ENCODE data around the gene THRB. TPM values are rescaled to one million over a fixed set of nuclear protein-coding genes. Genes with fewer than 3 reads are reported as not detected.

THRB gene
- polyA plus RNA-seq, 1 donor = 1.1 TPM

GRCh38 chr3:24271228-24271627 lies 223.4 kb downstream of the THRB start:
- DNase-seq (ENCODE audit: low read depth) = no peak

- DNase-seq (ENCODE audit: low read depth) = no peak
Measured at GRCh38 chr3:24270744-24271143, 223.9 kb downstream of the THRB start.

- no peak for DNase-seq (ENCODE audit: low read depth)
Measured at GRCh38 chr3:24270204-24270691, 224.4 kb downstream of the THRB start.

GRCh38 chr3:24264748-24265158 lies 229.9 kb downstream of the THRB start:
- no peak for DNase-seq (ENCODE audit: low read depth)

GRCh38 chr3:24264011-24264410 lies 230.6 kb downstream of the THRB start:
- DNase-seq (ENCODE audit: low read depth) = no peak

GRCh38 chr3:24263069-24263668 lies 231.5 kb downstream of the THRB start:
- no peak for DNase-seq (ENCODE audit: low read depth)

DNA sequence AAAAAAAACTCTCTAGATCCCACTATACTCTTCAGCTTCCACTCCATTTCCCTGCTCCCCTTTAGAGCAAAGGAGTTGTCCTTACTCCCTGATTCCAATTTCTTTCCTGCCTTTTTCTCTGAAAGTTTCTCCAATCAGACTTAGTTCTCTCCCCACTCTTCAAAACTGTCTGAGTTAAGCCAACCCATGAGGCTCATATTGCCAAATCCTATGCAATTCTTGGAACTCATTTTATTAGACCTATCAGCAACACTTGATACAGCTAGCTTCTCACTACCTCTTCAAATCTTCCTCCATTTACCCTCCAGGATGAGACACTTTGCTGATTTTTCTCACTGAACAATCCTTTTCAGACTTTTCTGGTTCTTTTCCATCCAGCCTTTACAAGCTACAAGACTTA lies 233.1 kb downstream of the THRB start:
- no peak for DNase-seq (ENCODE audit: low read depth)

DNA sequence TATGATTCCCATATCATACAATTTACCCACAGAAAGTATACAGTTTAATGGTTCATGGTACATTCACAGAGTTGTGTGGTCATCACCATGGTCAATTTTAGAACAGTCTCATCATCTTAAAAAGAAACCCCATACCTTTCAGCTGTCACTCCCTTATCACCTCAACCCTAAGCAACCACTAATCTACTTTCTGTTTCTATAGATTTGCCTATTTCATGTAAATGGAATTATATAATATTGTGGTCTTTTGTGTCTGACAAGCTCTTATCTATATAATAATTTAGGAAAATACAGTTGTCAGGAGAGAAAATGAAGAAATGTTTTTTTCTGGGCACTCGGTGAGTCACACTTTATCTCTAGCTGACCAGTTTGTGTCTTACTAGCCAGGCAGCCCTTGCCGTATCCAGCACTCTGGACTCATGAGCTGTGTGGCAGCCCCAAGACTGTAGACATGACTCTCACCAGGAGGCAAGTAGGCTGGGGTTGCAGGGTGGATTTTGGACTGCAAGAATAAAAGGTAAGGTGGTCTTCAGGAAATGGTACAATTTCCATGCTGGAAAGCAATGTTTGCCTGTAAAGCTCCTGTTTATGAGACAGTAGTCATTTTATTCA lies 234.6 kb downstream of the THRB start:
- DNase-seq (ENCODE audit: low read depth) = no peak

DNA sequence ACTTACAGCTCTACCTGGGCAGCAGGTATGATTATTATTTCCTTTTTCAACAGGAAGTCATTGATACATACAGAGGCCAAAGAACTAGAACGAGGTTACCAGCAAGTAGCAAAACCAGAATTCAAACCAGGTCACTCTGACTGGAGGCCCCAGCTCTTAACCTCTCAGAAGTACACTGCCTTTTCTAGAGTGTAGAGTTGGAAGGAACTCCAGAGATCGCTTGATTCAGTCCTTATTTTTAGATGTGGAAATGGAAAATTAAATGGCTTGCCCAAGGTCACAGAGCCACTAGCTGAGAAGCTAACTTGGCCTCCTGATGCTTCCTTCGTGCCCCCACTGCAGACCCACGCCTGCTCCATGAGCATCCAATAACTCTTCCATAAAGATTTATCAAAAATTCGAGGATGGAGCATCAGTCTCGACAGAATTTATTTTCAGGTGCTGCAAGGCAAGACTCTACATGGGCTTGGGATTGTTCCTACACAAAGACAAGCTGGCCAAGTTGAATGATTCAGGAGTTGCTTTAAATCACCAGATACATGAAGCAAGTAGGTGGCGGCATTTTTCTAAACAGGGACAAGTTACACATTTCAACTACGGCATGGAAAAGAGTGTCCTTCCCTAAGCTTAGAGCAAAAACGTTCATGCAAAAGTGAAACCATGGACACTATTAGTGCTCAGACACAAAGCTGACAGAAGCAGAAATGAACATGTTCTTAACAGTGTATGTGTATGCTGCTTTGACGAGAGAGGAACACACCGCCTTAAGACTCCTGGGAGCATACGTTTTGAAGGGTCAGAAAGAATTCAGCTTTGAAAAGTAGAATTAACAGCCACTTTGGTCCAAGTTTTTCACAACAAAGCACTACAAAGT lies 235.7 kb downstream of the THRB start:
- DNase-seq (ENCODE audit: low read depth) = no peak

DNA sequence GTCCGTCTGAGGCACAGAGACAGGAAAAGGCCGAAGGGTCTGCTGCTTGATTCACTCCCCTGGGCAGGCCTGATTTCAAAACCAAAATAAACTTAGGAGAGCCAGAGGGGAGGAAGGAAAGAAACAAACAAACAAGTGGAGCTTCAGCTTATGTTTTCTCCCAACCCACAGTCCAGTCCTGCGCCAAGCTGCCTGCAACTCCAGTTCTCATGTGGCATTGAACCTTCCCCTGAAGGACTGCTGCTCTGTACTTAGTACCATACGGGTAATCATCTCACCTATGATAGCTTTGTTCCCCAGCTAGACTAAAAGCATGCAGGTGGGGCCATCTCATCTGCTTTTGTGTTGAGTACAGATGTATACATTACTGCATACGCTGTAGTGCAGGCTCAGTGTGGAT lies 236.4 kb downstream of the THRB start:
- no peak for DNase-seq (ENCODE audit: low read depth)

GRCh38 chr3:24255414-24255813 lies 239.2 kb downstream of the THRB start:
- DNase-seq (ENCODE audit: low read depth) = no peak

GRCh38 chr3:24254649-24255048 lies 240.0 kb downstream of the THRB start:
- no peak for DNase-seq (ENCODE audit: low read depth)

- no peak for DNase-seq (ENCODE audit: low read depth)
Measured at GRCh38 chr3:24253336-24253735, 241.3 kb downstream of the THRB start.

DNA sequence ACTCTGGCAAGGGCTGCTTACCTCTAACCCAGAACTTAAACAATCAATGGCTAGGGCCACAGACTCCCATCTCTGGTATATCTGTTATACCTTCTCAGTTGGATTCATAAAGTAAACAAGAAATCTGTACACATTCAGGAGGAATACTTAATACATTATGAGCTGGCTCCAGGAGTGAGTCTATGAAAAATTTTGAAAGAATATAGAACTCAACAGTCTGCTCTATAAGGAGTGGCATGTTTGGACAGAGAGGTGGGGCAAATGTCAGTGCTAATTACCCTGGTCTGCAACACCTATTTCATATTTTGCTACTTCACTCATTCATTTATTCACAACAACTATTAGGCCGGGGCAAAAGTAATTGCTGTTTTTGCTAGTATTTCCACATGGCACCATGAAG lies 245.1 kb downstream of the THRB start:
- DNase-seq (ENCODE audit: low read depth) = no peak

GRCh38 chr3:24245056-24245455 lies 249.6 kb downstream of the THRB start:
- no peak for DNase-seq (ENCODE audit: low read depth)

GRCh38 chr3:24244491-24244890 lies 250.2 kb downstream of the THRB start:
- DNase-seq (ENCODE audit: low read depth) = no peak

DNA sequence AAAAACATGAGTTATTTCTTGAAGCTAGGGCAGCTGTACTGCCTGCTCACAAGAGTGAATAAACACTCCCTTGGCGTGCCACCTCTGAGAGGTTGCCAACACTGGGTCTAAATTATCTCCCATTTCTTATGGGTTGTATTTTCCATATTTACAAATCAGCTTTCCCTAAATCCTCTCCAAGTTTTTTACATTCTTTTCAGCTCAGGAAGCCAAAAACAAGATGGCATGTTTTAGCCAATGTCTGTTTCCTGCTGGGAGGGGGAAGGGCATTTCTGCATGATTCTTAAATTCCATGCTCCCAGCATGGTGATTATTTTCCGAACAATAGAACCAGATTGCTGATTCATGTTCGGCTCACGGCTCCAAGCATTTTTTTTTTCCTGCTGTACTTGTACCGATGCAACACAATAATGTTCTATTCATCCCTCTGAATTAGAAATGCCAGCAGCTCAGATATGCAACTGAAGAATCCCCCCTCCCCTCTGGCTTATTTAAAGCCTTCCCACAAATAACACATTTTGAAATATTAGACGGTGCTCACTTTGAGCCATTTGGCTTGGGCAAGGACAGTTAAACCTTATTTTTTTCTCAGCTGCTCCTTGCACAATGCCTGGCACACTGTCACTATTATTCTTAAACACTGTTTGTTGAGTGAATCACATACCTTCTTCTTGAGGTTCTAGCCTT lies 252.5 kb downstream of the THRB start:
- DNase-seq (ENCODE audit: low read depth) = no peak

- no peak for DNase-seq (ENCODE audit: low read depth)
Measured at GRCh38 chr3:24240306-24240705, 254.3 kb downstream of the THRB start.

DNA sequence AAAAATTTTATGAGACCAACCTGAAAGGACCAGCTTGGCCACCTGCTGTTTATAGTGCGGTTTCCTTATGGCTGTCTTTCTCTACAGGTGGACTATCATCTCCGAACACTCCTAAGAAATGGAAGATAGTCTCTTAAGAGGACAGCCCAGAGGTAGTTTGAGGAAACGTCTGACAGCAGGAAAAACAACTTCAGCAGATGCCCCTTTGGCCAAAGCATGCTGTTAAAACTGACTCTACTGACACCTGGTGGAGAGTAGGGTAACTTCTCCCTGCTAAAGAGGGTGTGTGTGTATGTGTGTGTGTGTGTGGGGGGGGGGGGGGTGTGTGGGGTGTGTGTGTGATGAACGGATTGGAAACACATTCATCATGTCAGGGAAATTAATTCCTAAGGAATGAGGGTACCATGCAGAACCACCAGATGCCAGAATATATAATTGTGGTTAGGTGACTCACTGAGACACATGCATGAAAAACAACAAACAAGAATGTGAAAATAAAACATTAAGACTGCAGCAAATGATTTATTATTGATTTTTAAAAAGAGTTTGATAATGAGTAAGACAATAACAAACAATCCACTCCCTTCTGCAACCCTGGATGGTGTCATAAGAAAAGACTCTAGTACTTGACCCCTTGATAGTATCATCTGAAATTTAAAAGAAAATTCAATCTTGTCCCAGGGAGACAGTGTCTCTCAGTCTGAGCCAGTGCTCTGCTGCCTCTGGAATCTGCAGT lies 256.5 kb downstream of the THRB start:
- DNase-seq (ENCODE audit: low read depth) = no peak

DNA sequence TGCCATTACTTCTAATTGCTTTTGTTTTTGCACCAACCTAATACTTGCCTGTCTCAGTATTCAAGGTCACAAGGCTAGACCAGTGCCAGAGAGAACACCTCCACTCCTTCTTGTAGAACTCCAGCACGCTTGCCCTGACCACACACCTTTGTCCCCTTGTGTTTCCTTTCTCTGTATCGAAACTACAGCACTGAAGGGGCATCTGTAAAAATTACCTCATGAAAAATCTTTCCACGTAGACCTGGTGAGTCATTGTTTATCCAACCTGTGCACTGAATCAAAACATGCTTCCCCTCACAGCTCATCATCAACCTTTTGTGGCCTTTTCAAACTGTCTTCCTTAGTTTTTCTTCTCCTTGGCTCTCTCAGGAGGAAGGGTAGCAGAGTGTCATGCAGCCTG lies 259.5 kb downstream of the THRB start:
- no peak for DNase-seq (ENCODE audit: low read depth)

DNA sequence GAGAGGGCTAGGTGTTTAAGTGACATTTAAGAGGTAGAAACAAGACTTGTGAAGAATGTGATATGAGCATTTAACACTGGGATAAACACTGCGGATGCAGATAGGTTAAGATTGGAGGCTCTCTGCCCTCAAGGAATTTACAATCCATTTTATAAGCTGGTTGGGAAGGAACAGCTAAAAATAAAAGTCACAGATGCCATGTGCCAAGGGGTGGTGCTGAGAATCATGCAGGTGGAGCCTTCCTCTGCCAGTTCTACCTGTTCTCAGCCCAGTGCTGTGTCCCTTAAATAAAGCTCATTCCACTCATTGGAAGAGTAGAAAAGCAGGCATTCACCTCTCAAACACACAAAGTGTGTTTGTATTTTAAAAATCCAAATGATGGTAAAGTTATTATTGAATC lies 261.9 kb downstream of the THRB start:
- DNase-seq (ENCODE audit: low read depth) = no peak
